Breast epithelium (tissue), 3 donors: ENCODE results near the gene NRDE2.

Experiments used
- POLR2A ChIP-seq: fragments of 450-650 bp; IDR thresholded peaks from one replicate; pipeline ENCODE4 v1.6.1; 2016; ENCODE audit warnings: antibody characterized with exemption, mild to moderate bottlenecking, moderate library complexity
- POLR2AphosphoS5 ChIP-seq, 3 donors: sonication (generic); formaldehyde crosslinking; IDR thresholded peaks; one replicate each; pipeline ENCODE4 v1.6.1; 2017; ENCODE audit warnings: antibody characterized with exemption in 3 of 3
- TF ChIP-seq, protein P1 (sequence below), 3 donors: fragments of 450-650 bp; IDR thresholded peaks; one replicate each; pipeline ENCODE4 v1.5.1; 2016 to 2017; ENCODE audit warnings: antibody characterized with exemption in 3 of 3, mild to moderate bottlenecking in 3 of 3, moderate library complexity in 3 of 3

DNA sequence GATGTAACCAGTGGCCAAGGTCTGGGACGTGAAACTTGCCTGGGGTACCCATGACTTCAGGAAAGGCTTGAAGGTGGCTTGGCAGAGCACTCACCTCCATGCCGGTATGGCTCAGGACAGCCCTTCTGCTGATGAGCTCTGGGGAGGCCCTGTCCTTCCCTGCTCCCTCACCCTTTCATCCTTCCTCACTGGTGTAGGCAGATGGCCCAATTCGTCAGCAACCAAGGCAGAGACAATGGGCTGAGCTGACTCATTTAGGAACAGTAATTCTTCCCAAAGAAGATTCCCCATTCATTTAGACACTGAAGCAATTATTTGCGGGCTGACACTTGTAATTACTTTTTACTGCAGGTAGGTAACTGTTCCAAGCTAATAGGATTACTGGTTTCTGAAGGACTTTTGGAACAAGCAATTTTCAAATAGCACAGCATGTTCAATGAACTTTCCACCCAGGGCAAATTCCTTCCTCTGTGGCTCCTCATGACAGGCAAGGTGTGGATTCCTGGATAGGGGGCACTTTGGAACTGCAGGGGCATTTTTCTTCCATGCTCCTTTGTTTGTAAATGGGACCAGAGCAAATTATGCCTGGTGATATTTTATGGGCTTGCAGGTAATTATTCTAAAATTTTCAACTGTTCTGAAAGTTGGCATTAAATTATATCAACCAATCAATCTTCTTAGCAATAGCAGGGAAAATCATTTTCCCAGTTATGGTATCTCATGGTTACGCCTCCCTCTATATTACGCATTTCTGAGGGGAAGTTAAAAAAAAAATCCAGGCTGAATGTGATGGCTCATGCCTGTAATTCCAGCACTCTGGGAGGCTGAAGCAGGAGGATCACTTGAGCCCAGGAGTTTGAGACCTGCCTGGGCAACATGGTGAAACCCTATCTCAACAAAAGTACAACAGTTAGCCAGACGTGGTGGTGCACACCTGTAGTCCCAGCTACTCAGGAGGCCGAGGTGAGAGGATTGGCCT, 24.1 kb upstream of the NRDE2 start:
- TF ChIP-seq, protein P1, sequence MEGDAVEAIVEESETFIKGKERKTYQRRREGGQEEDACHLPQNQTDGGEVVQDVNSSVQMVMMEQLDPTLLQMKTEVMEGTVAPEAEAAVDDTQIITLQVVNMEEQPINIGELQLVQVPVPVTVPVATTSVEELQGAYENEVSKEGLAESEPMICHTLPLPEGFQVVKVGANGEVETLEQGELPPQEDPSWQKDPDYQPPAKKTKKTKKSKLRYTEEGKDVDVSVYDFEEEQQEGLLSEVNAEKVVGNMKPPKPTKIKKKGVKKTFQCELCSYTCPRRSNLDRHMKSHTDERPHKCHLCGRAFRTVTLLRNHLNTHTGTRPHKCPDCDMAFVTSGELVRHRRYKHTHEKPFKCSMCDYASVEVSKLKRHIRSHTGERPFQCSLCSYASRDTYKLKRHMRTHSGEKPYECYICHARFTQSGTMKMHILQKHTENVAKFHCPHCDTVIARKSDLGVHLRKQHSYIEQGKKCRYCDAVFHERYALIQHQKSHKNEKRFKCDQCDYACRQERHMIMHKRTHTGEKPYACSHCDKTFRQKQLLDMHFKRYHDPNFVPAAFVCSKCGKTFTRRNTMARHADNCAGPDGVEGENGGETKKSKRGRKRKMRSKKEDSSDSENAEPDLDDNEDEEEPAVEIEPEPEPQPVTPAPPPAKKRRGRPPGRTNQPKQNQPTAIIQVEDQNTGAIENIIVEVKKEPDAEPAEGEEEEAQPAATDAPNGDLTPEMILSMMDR (IDR thresholded peaks at IDR 0.05) = no peak
- no peak for TF ChIP-seq POLR2A
- no peak for TF ChIP-seq POLR2AphosphoS5 (IDR thresholded peaks at IDR 0.05)
